ENCODE measurements around the gene ANGPTL8.

- no peak for TF ChIP-seq CTCF (IDR thresholded peaks at IDR 0.05)
- no peak for TF ChIP-seq POLR2A (IDR thresholded peaks at IDR 0.05)
Measured at GRCh38 chr19:11208561-11209471, 30.6 kb upstream of the ANGPTL8 start.
